Measurements from ENCODE around the gene SHISA9. TPM values are rescaled to one million over a fixed set of nuclear protein-coding genes. Genes with fewer than 3 reads are reported as not detected.

SHISA9 gene
- total RNA-seq, 1 donor from 2014 or later = not detected

- no peak for DNase-seq (ENCODE audit: low spot score)
Observed at GRCh38 chr16:13110124-13110796, 208.9 kb downstream of the SHISA9 start.

DNA sequence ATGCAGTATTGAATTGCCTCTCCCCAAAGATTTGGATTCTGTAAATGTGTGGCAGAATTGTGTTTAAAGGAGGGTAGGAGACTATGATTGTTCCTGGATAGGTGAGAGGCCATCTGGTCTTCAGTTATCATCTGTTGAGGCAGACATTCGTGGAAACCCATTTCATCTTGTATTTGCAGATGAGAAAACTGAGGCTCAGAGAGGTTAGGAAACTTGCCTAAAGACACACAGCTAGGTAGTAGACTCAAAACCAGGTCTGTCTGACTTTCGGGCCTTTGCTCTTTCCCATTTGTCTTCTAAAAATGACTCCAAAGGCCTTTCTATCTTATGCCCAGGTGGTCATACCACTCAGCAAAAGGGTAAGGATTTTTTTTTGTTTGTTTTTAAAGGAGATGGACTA, 210.3 kb downstream of the SHISA9 start:
- DNase-seq (ENCODE audit: low spot score) = no peak

GRCh38 chr16:13113741-13114140, 212.3 kb downstream of the SHISA9 start:
- no peak for DNase-seq (ENCODE audit: low spot score)

GRCh38 chr16:13118091-13118490, 216.7 kb downstream of the SHISA9 start:
- DNase-seq (ENCODE audit: low spot score) = no peak

- no peak for DNase-seq (ENCODE audit: low spot score)
Observed at GRCh38 chr16:13120091-13120490, 218.7 kb downstream of the SHISA9 start.

- DNase-seq (ENCODE audit: low spot score) = no peak
Observed at GRCh38 chr16:13120557-13120956, 219.2 kb downstream of the SHISA9 start.

GRCh38 chr16:13123991-13124390, 222.6 kb downstream of the SHISA9 start:
- DNase-seq (ENCODE audit: low spot score) = no peak

DNA sequence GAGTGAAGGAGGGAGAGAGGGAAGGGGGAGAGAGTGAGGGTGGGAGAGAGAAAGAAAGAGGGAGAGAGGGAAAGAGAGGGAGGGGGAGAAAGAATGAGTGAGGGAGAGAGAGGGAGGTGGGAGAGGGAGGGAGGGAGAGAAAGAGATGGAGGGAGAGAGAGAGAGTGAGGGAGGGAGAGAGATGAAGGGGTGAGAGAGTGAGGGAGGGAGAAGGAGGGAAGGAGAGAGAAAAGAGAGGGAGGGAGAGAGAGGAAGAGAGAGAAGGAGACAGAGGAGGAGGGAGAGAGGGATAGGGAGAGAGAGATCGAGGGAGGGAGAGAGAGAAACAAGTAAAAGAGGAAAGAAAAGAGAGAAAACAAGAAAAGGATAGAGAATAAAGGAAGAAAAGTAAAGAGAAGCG, 225.7 kb downstream of the SHISA9 start:
- no peak for DNase-seq (ENCODE audit: low spot score)

GRCh38 chr16:13130586-13130985, 229.2 kb downstream of the SHISA9 start:
- no peak for DNase-seq (ENCODE audit: low spot score)

- no peak for DNase-seq (ENCODE audit: low spot score)
Observed at GRCh38 chr16:13134836-13135235, 233.4 kb downstream of the SHISA9 start.

DNA sequence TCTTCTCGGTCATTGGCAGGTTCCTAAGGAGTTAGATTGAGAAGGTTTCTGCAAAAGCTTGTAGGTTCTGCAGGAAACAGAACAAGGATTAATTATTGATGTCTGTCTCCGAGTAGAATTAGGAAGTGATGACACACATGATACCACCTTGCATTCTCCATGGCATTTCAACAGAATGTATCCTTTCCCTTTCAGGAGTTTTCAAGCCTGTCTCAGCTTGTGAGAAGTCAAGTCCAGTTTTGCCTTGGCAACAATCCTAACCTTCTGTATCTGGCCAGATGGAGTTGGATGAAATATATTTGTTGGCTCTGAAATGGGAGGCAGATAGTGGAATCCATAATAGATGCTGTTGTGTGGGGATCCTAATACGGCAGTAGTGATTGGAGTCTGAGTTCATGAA, 235.5 kb downstream of the SHISA9 start:
- no peak for DNase-seq (ENCODE audit: low spot score)

GRCh38 chr16:13138528-13138927, 237.1 kb downstream of the SHISA9 start:
- DNase-seq (ENCODE audit: low spot score) = no peak

- no peak for DNase-seq (ENCODE audit: low spot score)
Observed at GRCh38 chr16:13139661-13140241, 238.4 kb downstream of the SHISA9 start.

GRCh38 chr16:13143551-13143950, 242.2 kb downstream of the SHISA9 start:
- DNase-seq (ENCODE audit: low spot score) = no peak

GRCh38 chr16:13146829-13147228, 245.4 kb downstream of the SHISA9 start:
- DNase-seq (ENCODE audit: low spot score) = no peak

GRCh38 chr16:13148294-13148693, 246.9 kb downstream of the SHISA9 start:
- DNase-seq (ENCODE audit: low spot score) = no peak

GRCh38 chr16:13148836-13149235, 247.4 kb downstream of the SHISA9 start:
- DNase-seq (ENCODE audit: low spot score) = no peak

- no peak for DNase-seq (ENCODE audit: low spot score)
Observed at GRCh38 chr16:13150181-13150885, 248.9 kb downstream of the SHISA9 start.

GRCh38 chr16:13153696-13154095, 252.3 kb downstream of the SHISA9 start:
- DNase-seq (ENCODE audit: low spot score) = no peak

GRCh38 chr16:13154799-13155198, 253.4 kb downstream of the SHISA9 start:
- DNase-seq (ENCODE audit: low spot score) = no peak

GRCh38 chr16:13155377-13155776, 254.0 kb downstream of the SHISA9 start:
- no peak for DNase-seq (ENCODE audit: low spot score)

DNA sequence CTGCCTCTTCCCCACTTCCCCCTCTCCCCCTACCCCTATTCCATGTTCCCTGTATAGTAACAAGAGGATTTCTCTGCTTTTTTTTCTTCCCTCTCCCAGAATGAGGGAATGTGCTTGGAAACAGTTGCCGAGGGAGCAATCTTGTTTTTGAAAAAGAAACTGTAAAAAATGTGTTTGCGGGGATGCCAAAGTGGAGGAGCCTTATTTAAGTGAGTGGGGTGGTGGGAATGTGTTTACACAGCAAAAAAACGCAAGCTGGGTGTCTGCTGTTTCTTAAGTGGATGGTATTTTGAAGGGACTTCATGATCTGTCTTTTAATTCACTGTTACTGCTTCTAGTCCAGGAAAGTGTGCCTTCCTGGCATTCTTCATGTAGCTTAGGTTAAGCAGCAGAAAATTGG, 254.4 kb downstream of the SHISA9 start:
- DNase-seq (ENCODE audit: low spot score) = no peak

DNA sequence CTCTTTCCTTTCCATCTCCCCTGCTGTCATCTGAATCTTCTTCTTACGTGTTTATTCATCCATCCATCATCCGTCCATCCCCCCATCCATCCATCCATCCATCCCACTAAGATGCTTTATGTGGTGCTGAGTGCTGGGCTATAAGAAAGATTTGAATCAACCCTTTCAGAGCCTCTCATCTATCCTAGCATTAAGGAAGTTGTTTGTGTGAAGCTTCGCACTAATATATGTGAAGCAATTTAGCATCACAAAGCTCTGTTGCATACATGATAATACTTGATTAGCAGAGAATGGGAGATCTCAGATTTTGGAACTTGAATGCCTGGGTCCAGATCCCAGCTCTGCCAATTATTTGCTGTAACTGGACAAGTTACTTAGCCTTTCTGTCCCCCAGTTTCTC, 255.7 kb downstream of the SHISA9 start:
- no peak for DNase-seq (ENCODE audit: low spot score)
